ENCODE data around the gene TUBB1. TPM values are rescaled to one million over a fixed set of nuclear protein-coding genes. Genes with fewer than 3 reads are reported as not detected.
A peak's percentile ranks its signal among the peaks of the same experiment; 100 is the strongest.

Gene TUBB1
- total and polyA plus RNA-seq, 2 of the 13 experiments (the other 11 are each of a cell fraction or from before 2014, with no cell fraction given), result 0.11 to 57.6 TPM

DNA sequence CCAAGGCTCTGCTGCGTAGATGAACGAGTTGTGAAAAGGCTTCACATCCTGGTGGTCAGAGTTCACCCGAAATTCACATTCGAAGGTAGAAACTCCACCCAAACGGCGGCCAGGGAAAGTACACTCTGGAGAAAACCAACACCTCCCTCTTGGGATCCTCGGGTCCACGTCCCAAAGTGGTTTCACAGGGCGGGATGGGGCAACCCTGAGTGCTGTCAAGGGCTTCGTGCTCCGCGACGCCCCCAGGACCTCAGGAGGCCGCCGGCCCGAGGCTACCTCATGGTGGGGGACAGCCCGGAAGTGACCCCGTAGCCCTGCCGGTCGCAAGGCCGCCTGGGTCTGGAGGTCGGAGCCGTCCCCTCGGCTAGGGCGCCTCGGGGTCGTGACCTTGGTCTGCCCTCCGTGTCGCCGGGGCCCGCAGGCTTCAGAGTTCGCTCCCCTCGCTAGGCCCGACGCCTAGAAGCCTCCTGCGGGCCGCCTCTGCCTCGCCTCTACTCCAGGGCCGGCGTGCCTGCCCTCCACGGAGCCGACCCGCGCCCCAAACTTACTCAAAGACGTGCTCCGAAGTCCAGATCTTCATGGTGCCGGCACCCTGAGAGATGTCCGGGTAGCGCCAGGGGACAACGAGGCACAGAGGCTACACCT is 23.0 kb downstream of the TUBB1 start, which contains the start of gene PRELID3B (continued):
- TF ChIP-seq ZNF138 (CRISPR knock-in tag; IDR thresholded peaks at IDR 0.05; ENCODE audit: low read depth) (no peak), KLF9 (CRISPR knock-in tag; IDR thresholded peaks at IDR 0.05; ENCODE audit: low read depth) (0 out of 2 replicates have a peak, but pooled peaks have one; percentile 59), ZBTB1 (CRISPR knock-in tag; IDR thresholded peaks at IDR 0.05; ENCODE audit: borderline replicate concordance) (no peak; the same call in 1 of the 2 replicates), HNRNPK (IDR thresholded peaks at IDR 0.05; ENCODE audit: low read depth, low read length, poor library complexity, severe bottlenecking) (no peak), FOXA1 (IDR thresholded peaks at IDR 0.05) (no peak), FOXA1 (CRISPR knock-in tag; IDR thresholded peaks at IDR 0.05) (no peak), AGO1 (IDR thresholded peaks at IDR 0.05; ENCODE audit: low read depth, low read length, poor library complexity, severe bottlenecking) (peak; percentile 59), DPF2 (CRISPR knock-in tag; IDR thresholded peaks at IDR 0.05; ENCODE audit: borderline replicate concordance, low read depth) (no peak), MEF2D (CRISPR knock-in tag; IDR thresholded peaks at IDR 0.05) (no peak), KAT2B (IDR thresholded peaks at IDR 0.05; ENCODE audit: borderline replicate concordance, low read depth, low read length) (no peak), MATR3 (CRISPR knock-in tag; IDR thresholded peaks at IDR 0.05) (no peak), NR3C1 (CRISPR knock-in tag; IDR thresholded peaks at IDR 0.05) (no peak), HDAC1 (CRISPR knock-in tag; IDR thresholded peaks at IDR 0.05) (peak; percentile 66; the same call in 1 of the 2 replicates), HOXD1 (CRISPR knock-in tag; IDR thresholded peaks at IDR 0.05) (no peak), ZNF24 (IDR thresholded peaks at IDR 0.05) (no peak), ISX (CRISPR knock-in tag; conservative IDR thresholded peaks at IDR 0.05) (no peak), MTF1 (CRISPR knock-in tag; IDR thresholded peaks at IDR 0.05) (no peak; the same call in 1 of the 2 replicates), PPARG (CRISPR knock-in tag; conservative IDR thresholded peaks at IDR 0.05) (no peak), ZNF558 (CRISPR knock-in tag; IDR thresholded peaks at IDR 0.05; ENCODE audit: borderline replicate concordance) (peak; percentile 81; the same call in 1 of the 2 replicates)
- TF ChIP-seq, protein P1, sequence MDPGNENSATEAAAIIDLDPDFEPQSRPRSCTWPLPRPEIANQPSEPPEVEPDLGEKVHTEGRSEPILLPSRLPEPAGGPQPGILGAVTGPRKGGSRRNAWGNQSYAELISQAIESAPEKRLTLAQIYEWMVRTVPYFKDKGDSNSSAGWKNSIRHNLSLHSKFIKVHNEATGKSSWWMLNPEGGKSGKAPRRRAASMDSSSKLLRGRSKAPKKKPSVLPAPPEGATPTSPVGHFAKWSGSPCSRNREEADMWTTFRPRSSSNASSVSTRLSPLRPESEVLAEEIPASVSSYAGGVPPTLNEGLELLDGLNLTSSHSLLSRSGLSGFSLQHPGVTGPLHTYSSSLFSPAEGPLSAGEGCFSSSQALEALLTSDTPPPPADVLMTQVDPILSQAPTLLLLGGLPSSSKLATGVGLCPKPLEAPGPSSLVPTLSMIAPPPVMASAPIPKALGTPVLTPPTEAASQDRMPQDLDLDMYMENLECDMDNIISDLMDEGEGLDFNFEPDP (CRISPR knock-in tag; conservative IDR thresholded peaks at IDR 0.05), result no peak
- TF ChIP-seq, protein P2, sequence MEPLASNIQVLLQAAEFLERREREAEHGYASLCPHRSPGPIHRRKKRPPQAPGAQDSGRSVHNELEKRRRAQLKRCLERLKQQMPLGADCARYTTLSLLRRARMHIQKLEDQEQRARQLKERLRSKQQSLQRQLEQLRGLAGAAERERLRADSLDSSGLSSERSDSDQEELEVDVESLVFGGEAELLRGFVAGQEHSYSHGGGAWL (CRISPR knock-in tag; IDR thresholded peaks at IDR 0.05), result 0 out of 2 replicates have a peak, but pooled peaks have one; percentile 63
- TF ChIP-seq, protein P3, sequence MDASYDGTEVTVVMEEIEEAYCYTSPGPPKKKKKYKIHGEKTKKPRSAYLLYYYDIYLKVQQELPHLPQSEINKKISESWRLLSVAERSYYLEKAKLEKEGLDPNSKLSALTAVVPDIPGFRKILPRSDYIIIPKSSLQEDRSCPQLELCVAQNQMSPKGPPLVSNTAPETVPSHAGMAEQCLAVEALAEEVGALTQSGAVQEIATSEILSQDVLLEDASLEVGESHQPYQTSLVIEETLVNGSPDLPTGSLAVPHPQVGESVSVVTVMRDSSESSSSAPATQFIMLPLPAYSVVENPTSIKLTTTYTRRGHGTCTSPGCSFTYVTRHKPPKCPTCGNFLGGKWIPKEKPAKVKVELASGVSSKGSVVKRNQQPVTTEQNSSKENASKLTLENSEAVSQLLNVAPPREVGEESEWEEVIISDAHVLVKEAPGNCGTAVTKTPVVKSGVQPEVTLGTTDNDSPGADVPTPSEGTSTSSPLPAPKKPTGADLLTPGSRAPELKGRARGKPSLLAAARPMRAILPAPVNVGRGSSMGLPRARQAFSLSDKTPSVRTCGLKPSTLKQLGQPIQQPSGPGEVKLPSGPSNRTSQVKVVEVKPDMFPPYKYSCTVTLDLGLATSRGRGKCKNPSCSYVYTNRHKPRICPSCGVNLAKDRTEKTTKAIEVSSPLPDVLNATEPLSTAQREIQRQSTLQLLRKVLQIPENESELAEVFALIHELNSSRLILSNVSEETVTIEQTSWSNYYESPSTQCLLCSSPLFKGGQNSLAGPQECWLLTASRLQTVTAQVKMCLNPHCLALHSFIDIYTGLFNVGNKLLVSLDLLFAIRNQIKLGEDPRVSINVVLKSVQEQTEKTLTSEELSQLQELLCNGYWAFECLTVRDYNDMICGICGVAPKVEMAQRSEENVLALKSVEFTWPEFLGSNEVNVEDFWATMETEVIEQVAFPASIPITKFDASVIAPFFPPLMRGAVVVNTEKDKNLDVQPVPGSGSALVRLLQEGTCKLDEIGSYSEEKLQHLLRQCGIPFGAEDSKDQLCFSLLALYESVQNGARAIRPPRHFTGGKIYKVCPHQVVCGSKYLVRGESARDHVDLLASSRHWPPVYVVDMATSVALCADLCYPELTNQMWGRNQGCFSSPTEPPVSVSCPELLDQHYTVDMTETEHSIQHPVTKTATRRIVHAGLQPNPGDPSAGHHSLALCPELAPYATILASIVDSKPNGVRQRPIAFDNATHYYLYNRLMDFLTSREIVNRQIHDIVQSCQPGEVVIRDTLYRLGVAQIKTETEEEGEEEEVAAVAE (CRISPR knock-in tag; IDR thresholded peaks at IDR 0.05; ENCODE audit: borderline replicate concordance), result no peak
- TF ChIP-seq, protein P4, sequence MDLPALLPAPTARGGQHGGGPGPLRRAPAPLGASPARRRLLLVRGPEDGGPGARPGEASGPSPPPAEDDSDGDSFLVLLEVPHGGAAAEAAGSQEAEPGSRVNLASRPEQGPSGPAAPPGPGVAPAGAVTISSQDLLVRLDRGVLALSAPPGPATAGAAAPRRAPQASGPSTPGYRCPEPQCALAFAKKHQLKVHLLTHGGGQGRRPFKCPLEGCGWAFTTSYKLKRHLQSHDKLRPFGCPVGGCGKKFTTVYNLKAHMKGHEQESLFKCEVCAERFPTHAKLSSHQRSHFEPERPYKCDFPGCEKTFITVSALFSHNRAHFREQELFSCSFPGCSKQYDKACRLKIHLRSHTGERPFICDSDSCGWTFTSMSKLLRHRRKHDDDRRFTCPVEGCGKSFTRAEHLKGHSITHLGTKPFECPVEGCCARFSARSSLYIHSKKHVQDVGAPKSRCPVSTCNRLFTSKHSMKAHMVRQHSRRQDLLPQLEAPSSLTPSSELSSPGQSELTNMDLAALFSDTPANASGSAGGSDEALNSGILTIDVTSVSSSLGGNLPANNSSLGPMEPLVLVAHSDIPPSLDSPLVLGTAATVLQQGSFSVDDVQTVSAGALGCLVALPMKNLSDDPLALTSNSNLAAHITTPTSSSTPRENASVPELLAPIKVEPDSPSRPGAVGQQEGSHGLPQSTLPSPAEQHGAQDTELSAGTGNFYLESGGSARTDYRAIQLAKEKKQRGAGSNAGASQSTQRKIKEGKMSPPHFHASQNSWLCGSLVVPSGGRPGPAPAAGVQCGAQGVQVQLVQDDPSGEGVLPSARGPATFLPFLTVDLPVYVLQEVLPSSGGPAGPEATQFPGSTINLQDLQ (CRISPR knock-in tag; IDR thresholded peaks at IDR 0.05), result peak; percentile 91
